ENCODE results near the gene VWA1.
"Not testable (repeated sequence)": the region's sequence is repeated elsewhere in the genome, so short reads cannot be mapped to it uniquely, and the experiment has no call there.

The VWA1 gene

DNA sequence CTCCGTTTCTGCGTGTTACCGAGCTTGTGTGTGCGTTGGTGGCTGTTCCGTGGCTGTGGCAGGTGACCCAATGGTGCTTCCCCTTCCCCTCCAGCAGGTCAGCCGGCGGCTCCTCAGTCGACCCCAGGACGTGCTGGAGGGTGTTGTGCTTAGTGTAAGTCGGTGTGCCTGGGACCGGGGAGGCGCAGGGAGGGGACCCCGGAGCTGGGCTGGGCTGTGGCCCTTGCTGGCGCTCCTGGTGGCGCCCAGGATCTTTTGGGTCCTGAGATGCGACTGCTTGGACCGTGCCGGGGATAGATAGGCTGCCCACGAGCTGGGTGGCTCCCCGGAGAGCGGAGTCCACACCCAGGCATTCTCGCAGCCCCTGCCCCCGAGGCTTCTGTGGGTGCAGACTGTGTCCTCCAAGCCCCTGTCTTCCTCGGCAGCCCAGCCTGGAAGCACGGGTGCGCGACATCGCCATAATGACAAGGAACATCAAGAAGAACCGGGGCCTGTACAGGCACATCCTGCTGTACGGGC lies 19.9 kb downstream of the VWA1 start:
- no peaks in the 10 kb centered on the region for H3K4me1 ChIP-seq (ENCODE audit: low read depth, poor library complexity, severe bottlenecking)
- TF ChIP-seq, protein P1, sequence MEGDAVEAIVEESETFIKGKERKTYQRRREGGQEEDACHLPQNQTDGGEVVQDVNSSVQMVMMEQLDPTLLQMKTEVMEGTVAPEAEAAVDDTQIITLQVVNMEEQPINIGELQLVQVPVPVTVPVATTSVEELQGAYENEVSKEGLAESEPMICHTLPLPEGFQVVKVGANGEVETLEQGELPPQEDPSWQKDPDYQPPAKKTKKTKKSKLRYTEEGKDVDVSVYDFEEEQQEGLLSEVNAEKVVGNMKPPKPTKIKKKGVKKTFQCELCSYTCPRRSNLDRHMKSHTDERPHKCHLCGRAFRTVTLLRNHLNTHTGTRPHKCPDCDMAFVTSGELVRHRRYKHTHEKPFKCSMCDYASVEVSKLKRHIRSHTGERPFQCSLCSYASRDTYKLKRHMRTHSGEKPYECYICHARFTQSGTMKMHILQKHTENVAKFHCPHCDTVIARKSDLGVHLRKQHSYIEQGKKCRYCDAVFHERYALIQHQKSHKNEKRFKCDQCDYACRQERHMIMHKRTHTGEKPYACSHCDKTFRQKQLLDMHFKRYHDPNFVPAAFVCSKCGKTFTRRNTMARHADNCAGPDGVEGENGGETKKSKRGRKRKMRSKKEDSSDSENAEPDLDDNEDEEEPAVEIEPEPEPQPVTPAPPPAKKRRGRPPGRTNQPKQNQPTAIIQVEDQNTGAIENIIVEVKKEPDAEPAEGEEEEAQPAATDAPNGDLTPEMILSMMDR (conservative IDR thresholded peaks at IDR 0.05; ENCODE audit: low read depth, low read length): no peak
- H3K36me3 ChIP-seq (ENCODE audit: insufficient read depth): no peaks in the 10 kb centered on the region
- no peak overlapping the region for H2AFZ ChIP-seq (ENCODE audit: low read depth)
- H3K4me2 ChIP-seq: no peak overlapping the region
- no peaks in the 10 kb centered on the region for H4K20me1 ChIP-seq (ENCODE audit: insufficient read depth)
- peaks cover 62% of the 10 kb centered on the region for H3K27me3 ChIP-seq (ENCODE audit: insufficient read depth, low read depth)
- no peak overlapping the region for H3K4me3 ChIP-seq (IDR thresholded peaks at IDR 0.05; ENCODE audit: insufficient read depth, low read depth, low read length)
- no peak overlapping the region for H3K9ac ChIP-seq
- H3K27ac ChIP-seq: no peak overlapping the region
- no peaks in the 10 kb centered on the region for H3K79me2 ChIP-seq (ENCODE audit: insufficient read depth, low read depth)

DNA sequence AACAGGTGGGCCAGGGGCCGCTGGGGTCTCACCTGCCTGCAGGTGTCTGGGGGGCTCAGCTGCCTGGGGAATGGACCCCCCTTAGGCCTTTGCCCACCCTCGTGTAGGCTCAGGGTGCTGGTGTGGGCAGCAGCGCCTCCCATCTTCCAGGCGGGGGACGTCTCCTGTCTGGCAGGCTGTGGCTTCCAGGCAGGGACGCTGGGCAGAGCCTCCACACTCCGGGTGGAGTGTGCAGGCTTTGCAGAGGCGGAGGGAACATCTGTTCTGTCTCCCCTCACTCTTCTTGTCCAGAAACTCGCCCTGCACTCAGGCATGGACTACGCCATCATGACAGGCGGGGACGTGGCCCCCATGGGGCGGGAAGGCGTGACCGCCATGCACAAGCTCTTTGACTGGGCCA lies 20.4 kb downstream of the VWA1 start:
- not testable (repeated sequence) for H3K9ac ChIP-seq; H3K4me3 ChIP-seq (IDR thresholded peaks at IDR 0.05; ENCODE audit: insufficient read depth, low read depth, low read length); H3K4me1 ChIP-seq (ENCODE audit: low read depth, poor library complexity, severe bottlenecking); H3K27ac ChIP-seq; H2AFZ ChIP-seq (ENCODE audit: low read depth); H3K4me2 ChIP-seq; H3K36me3 ChIP-seq (ENCODE audit: insufficient read depth); H3K79me2 ChIP-seq (ENCODE audit: insufficient read depth, low read depth); H4K20me1 ChIP-seq (ENCODE audit: insufficient read depth)
- peaks cover 62% of the 10 kb centered on the region for H3K27me3 ChIP-seq (ENCODE audit: insufficient read depth, low read depth)

DNA sequence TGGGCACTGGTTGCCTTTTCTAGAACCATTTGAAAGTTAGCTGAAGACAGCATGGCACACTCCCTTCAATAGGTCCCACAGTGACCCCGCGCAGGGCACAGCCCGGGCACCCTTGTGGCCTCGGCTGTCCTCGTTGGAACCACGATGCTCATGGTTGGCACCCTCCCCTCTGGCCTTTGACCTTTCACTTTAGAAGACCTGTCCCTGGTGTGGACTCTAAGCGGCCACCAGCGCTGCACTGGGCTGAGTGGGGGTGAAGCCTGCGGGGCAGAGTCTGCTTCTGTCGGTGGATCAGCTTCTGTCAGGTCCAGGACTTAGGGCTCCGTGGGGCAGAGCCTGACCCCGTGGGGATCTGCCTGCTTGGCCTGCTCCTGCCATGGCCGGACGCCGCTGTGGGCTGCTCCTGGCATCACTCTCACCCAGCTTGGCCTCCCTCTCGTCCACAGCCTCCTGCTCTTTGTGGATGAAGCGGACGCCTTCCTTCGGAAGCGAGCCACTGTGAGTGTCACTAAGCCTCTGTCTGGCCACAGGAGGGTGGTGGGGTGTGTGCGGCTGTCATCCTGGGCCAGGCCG lies 21.3 kb downstream of the VWA1 start:
- not testable (repeated sequence) for H3K27ac ChIP-seq; H3K36me3 ChIP-seq (ENCODE audit: insufficient read depth); H2AFZ ChIP-seq (ENCODE audit: low read depth); H4K20me1 ChIP-seq (ENCODE audit: insufficient read depth); H3K4me2 ChIP-seq; H3K79me2 ChIP-seq (ENCODE audit: insufficient read depth, low read depth); H3K9ac ChIP-seq; H3K4me3 ChIP-seq (IDR thresholded peaks at IDR 0.05; ENCODE audit: insufficient read depth, low read depth, low read length); H3K4me1 ChIP-seq (ENCODE audit: low read depth, poor library complexity, severe bottlenecking)
- H3K27me3 ChIP-seq (ENCODE audit: insufficient read depth, low read depth): peaks cover 61% of the 10 kb centered on the region

DNA sequence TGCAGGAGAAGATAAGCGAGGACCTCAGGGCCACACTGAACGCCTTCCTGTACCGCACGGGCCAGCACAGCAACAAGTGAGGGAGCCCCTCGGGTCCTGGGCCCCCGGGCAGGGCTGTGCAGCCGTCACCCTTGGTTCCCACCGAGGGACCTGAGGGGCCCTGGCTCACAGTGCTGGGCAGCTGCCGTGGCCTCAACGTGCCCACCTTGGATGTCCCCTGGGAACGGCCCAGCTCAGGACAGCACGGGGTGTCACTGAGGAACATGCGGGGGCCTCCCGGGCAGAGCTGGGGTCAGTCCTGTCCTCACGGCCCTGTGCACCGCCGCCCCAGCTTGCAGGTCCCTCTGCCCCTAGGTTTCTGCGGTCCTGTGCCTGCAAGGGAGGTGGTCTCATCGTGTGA lies 23.7 kb downstream of the VWA1 start:
- not testable (repeated sequence) for H3K4me3 ChIP-seq (IDR thresholded peaks at IDR 0.05; ENCODE audit: insufficient read depth, low read depth, low read length); H2AFZ ChIP-seq (ENCODE audit: low read depth); H3K9ac ChIP-seq; H3K79me2 ChIP-seq (ENCODE audit: insufficient read depth, low read depth); H3K36me3 ChIP-seq (ENCODE audit: insufficient read depth); H3K4me1 ChIP-seq (ENCODE audit: low read depth, poor library complexity, severe bottlenecking); H3K27ac ChIP-seq; H4K20me1 ChIP-seq (ENCODE audit: insufficient read depth); H3K4me2 ChIP-seq
- peaks cover 60% of the 10 kb centered on the region for H3K27me3 ChIP-seq (ENCODE audit: insufficient read depth, low read depth)

DNA sequence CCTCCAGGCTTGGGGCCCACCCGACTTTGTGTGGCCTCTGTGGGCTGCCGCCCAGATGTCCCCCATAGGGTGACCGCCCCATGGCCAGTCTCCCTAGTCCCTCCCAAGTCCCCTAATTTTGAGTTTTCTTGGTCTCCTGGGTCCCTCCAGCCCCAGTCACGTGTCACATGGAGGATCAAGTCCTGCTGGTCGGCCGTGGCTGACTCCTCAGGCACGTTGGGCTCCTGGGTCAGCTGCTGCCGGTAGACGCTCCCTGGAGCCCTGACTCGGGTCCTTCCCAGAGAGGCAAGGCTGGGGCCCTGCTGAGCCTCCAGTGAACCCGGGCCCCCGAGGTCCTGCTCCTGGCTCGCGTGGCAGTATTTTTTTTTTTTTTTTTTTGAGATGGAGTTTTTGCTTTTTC lies 24.2 kb downstream of the VWA1 start:
- not testable (repeated sequence) for H3K4me1 ChIP-seq (ENCODE audit: low read depth, poor library complexity, severe bottlenecking); H3K79me2 ChIP-seq (ENCODE audit: insufficient read depth, low read depth); H4K20me1 ChIP-seq (ENCODE audit: insufficient read depth); H3K4me2 ChIP-seq; H3K36me3 ChIP-seq (ENCODE audit: insufficient read depth); H2AFZ ChIP-seq (ENCODE audit: low read depth); H3K4me3 ChIP-seq (IDR thresholded peaks at IDR 0.05; ENCODE audit: insufficient read depth, low read depth, low read length); H3K27ac ChIP-seq; H3K9ac ChIP-seq
- peaks cover 65% of the 10 kb centered on the region for H3K27me3 ChIP-seq (ENCODE audit: insufficient read depth, low read depth)

DNA sequence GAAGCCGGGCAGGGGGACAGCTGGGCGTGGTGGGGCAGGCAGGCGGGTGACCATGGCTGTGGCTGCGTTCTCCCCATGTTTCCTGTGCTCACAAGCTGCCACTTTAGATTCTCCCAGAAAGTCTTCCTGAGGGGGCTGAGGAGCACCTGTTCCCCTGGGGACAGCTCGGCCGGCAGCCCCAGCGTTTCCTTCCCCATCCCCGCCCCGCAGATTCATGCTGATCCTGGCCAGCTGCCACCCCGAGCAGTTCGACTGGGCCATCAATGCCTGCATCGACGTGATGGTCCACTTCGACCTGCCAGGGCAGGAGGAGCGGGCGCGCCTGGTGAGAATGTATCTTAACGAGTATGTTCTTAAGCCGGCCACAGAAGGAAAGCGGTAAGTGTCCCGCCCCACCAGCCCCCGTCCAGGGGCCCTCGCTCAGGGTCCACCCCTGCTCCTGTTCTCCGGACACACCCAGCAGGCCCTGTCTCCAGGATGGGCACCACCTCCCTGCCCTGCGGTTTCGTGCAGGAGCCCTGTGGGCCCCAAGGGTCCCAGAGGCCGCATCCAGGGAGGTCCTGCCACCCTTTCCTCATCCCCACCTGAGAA lies 25.1 kb downstream of the VWA1 start:
- no peaks in the 10 kb centered on the region for H4K20me1 ChIP-seq (ENCODE audit: insufficient read depth)
- no peaks in the 10 kb centered on the region for H3K79me2 ChIP-seq (ENCODE audit: insufficient read depth, low read depth)
- H3K4me1 ChIP-seq (ENCODE audit: low read depth, poor library complexity, severe bottlenecking): no peaks in the 10 kb centered on the region
- H3K4me2 ChIP-seq: no peak overlapping the region
- no peak overlapping the region for H2AFZ ChIP-seq (ENCODE audit: low read depth)
- no peak overlapping the region for H3K4me3 ChIP-seq (IDR thresholded peaks at IDR 0.05; ENCODE audit: insufficient read depth, low read depth, low read length)
- TF ChIP-seq, protein P1 (conservative IDR thresholded peaks at IDR 0.05; ENCODE audit: low read depth, low read length): no peak
- H3K27ac ChIP-seq: no peak overlapping the region
- no peak overlapping the region for H3K9ac ChIP-seq
- H3K36me3 ChIP-seq (ENCODE audit: insufficient read depth): no peaks in the 10 kb centered on the region
- peaks cover 71% of the 10 kb centered on the region for H3K27me3 ChIP-seq (ENCODE audit: insufficient read depth, low read depth)
